ENCODE measurements around the gene CREBL2.
"Not testable (repeated sequence)": the region's sequence is repeated elsewhere in the genome, so short reads cannot be mapped to it uniquely, and the experiment has no call there.

CREBL2 gene

GRCh38 chr12:12641650-12642049, 30.0 kb downstream of the CREBL2 start:
- DNase-seq, result no peak

DNA sequence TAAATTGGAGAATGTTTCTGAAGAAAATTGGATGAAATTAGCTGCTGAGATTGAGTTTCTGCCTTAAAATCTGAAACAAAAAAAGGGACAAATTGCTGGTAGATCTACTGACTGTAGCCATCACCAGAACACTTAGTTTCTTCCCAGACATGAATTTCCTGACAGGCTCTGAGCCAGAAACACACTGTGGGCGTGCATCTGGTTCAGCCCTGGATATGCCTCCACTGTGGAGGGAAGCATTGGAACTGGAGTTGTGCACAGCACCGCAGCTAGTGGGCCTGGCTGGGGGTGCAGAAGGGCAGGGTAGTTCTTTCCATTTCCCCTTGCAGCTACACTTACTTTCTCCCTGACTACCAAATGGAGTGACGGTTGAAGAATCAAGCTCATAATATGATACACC, 31.2 kb downstream of the CREBL2 start:
- no peak for DNase-seq

DNA sequence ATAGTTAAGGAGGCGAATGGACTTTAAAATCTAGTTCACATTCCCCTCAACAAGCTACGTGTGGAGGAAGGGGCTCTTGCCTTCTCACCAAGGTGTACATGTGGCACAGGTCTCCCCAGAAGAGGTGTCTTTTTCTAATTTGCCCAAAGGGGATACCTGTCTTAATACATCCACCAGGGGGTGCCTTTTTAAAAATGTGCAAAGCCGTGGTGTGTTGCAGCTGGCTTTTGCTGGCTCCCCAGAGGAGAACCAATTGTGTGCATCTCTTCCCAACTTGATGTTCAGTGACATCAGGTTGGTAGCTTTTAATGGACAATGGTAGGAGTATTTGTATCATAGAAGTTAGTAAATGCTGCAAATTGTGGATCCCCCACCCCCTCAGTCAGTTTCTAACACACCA, 33.8 kb downstream of the CREBL2 start:
- no peak for DNase-seq

GRCh38 chr12:12645968-12646367, 34.3 kb downstream of the CREBL2 start:
- DNase-seq, result not testable (repeated sequence)

- no peak for DNase-seq
Measured at GRCh38 chr12:12646483-12647072, 34.9 kb downstream of the CREBL2 start.

GRCh38 chr12:12648284-12648683, 36.6 kb downstream of the CREBL2 start:
- no peak for DNase-seq

DNA sequence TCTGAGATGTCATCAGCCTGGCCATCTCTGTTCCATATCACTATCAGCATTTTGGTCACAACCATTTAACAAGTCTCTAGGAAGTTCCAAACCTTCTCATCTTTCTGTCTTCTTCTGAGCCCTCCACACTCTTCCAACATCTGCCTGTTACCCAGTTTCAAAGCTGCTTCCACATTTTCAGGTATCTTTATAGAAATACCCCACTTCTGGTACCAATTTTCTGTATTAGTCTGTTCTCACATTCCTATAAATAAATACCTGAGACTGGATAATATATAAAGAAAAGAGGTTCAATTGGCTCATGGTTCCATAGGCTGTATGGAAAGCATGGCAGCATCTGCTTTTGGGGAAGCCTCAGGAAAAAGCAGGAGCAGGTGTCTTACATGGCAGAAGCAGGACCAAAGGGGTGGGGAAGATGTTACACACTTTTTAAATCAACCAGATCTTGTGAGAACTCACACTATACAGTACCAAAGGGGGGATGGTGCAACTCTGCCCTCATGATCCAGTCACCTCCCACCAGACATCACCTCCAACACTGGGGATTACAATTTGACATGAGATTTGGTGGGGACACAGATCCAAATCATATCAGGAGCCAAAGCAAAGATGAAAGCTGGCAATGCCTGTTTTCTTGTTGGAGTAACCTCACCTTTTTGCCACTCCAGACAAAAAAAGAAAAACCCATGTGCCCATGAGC, 37.4 kb downstream of the CREBL2 start:
- no peak for DNase-seq

DNA sequence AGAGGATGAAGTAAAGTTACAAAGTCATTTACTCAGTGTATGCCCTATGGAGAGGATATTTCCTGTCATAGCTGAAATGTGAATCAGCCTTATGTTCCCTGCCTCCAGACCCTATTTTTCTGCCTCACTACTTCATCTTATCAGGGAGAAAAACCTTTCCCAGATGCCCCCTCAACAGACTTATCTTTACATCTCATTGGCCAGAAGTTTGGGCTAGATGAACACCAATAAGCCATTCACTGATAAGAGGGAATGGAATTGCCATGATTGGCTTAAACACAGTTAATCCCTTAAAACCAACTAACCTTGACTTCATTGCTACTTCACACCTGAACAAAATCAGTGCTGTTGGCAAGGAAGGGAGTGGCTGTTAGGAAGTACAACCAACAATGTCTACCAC, 40.1 kb downstream of the CREBL2 start:
- DNase-seq, result no peak

DNA sequence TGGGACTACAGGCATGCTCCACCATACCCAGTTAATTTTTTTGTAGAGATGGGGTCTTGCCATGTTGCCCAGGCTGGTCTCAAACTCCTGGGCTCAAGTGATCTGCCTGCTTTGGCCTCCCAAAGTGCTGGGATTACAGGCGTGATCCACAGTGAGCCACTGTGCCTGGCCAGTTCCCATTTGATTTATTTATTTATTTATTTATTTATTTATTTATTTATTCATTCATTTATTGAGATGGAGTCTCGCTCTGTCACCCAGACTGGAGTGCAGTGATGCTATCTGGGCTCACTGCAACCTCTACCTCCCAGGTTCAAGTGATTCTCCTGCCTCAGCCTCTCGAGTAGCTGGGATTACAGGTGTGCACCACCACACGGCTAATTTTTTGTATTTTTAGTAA, 41.0 kb downstream of the CREBL2 start:
- DNase-seq, result not testable (repeated sequence)

- no peak for DNase-seq
Measured at GRCh38 chr12:12653922-12654321, 42.2 kb downstream of the CREBL2 start.

DNA sequence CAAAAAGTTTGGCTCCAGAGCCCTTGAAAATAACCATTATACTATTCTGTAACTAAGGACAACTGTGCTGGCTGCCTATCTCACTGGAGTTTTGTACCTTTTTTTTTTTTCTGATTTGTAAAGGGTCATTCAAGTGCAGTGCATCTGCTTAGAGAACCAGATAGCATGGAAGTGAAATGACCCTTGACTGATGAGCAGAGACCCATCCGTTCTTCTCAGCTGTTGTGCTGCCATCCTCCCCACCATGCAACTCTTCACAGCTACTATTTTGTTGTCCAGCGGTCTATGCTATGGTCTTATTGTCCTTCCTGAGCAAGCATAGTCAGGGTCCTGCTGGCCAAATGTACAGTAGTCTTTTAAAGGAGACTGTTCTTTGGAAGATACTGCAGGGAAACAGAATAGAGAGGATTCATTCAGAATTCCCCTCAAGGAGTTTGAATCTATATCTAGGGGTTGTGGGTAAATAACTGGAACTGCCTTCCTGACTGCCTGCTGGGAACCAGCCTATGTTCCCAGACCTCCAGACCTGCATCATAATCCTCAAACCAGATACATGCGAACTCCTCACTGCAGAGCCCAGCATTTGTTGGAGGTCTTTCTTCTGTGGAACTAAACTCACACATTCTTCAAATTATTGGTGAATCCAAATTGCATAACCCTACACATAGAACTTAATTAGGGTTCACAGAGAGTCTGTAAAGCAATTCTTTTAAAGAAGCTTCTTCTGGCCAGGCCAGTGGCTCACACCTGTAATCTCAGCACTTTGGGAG, 43.2 kb downstream of the CREBL2 start:
- no peak for DNase-seq

DNA sequence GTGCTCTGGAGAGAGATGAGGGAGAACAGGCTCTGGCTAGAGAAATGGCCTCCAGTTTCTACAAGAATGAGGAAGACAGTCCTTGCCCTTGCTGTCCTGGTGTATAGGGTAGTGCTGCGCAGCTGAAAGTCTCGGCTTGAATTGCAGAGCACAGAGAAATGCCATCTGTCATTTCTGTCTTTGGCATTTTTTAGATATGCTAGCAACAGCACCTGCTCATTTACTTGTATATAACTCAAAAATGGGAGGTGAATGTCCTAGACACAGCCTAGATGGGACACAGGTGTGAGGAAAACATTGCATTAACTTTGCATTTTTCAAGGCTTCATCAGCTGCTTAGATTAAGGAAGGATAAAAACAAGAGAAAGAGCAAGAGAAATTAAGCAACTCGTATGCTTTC, 48.5 kb downstream of the CREBL2 start:
- no peak for DNase-seq

DNA sequence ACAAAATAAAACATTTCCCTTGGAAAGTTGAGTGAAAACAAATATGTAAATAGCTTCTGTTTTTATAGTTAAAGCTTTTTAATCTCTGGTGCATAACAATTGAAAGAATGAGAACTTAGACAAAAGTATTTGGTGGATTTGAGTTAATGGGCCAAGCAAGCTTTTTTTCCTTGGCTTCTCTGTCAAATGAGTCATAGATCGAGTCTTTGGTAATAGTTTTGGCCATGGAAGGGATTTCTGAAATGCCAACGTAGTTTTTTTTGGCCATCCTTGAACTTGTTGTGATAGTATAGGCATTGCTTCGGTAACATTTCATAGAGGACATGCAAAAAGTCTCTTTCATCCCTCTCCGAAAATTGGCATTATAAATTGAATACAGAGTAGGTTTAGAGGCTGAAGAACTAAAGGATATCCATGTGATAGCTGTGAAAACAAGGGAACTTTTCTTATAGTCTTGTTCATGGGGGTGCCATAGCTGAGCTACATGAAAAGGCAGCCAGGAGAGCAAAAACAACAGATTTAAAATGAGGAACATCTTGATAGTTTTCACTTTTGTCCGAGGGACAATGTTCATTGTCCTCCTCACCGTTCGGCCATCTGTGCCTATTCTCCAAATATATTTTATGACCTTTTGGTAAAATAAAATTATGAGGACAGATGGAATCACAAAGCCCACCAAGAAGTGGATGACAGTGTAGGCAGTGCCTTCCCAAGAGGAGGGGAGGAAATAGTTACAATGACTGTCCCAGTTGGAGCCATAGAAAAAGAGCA, 49.6 kb downstream of the CREBL2 start:
- DNase-seq, result no peak

DNA sequence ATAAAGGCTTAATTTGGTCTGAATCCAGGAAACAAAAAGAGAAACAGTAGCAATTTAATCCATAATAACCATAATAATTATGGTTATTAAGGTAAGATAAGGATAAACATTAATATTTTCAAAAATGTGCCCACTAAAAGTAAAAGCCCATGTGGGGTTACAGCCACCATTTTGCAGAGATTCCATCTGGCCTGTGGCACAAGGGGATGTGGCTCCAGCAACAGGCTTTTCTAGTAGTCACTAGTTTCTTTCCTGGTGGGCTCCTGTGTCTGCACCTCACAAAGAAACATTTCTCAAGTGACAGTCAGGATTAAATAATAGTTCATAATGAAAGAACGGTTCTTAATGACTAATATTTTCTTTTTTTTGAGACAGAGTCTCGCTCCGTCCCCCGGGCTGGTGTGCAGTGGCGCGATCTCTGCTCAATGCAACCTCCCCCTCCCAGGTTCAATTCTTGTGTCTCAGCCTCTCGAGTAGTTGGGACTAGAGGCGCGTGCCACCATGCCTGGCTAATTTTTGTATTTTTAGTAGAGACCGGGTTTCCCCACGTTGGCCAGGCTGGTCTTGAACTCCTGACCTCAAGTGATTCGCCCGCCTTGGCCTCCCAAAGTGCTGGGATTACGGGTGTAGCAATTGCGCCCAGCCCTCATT, 52.1 kb downstream of the CREBL2 start:
- no peak for DNase-seq

DNA sequence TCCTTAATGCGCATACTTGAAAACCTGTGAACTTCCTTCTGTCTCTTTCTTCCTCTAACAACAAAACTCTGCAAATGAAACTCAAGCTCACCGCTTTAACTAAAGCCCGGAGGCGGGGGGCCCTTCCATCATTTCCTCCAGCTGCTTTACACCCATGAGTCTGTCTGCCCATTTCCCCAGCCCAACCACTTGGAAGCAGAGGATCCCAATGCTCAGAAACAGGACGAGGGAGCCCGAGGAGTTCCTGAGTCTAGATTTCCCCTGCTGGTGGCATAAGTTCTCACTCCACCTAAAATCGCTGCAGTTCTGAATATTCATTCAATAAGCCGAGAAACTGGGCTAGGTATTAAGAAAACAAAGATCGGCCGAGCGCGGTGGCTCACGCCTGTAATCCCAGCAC, 53.5 kb downstream of the CREBL2 start:
- no peak for DNase-seq

- no peak for DNase-seq
Measured at GRCh38 chr12:12668005-12668404, 56.3 kb downstream of the CREBL2 start.

DNA sequence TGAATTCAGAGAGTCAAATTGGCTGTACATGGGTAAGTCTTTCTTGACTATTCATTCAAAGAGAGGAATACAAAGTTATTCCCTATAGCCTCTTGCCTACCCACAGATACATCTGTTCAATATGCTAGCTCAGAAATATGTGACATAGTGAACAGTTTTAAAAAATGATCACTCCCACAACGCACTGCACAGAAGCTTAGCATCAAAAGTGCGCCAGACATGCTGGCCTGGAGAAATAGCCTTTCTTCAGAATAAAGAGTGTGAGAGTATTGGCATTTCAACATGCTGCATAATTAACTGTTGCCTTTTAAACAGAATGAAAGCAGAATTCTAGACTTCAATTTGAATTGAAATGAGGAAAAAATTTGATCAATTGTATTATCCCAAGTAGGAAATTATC, 57.3 kb downstream of the CREBL2 start:
- DNase-seq, result no peak

GRCh38 chr12:12671850-12672660, 60.4 kb downstream of the CREBL2 start:
- no peak for DNase-seq

DNA sequence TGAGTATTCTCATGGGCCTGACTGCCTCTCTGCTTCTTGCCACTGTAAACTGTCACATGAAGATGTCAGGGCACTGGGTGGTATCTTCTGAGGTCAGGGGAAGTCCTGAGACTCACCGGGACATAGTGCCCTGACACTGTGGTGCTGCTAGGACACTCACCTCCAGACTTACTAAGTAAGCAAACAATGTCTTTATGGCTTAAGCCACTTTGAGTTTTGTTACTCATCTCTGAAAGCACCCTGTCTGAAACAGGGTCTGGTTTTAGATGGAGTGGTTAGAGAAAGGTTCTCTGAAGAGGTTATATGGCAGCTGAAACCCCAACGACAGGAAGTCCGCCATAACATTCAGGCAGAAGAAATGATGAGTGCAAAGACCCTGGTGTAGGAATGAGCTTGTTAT, 61.6 kb downstream of the CREBL2 start:
- DNase-seq, result no peak

GRCh38 chr12:12676605-12677004, 64.9 kb downstream of the CREBL2 start:
- DNase-seq, result no peak

- no peak for DNase-seq
Measured at GRCh38 chr12:12681061-12681765, 69.5 kb downstream of the CREBL2 start.

All from SHP77 treated with DMSO at 0.1 percent for 48 hours (cell line).